GM18499 (cell line): ENCODE data around the gene JCHAIN.
"Not testable (repeated sequence)": the region's sequence is repeated elsewhere in the genome, so short reads cannot be mapped to it uniquely, and the experiment has no call there.

Experiments used
- ATAC-seq: cut with Tn5 transposase; IDR thresholded peaks from one replicate; pipeline ENCODE4 v1.9.1; 2021; ENCODE audit warnings: moderate number of reproducible peaks; ENCODE audit not compliant: insufficient read depth, unreplicated experiment

JCHAIN gene

GRCh38 chr4:70666369-70666768 lies at the start of gene JCHAIN:
Gene JCHAIN, minus strand, starts transcription at chr4:70666508. Its CDS starts 18 bp downstream, at chr4:70666490.
- peak; percentile 47 for ATAC-seq

DNA sequence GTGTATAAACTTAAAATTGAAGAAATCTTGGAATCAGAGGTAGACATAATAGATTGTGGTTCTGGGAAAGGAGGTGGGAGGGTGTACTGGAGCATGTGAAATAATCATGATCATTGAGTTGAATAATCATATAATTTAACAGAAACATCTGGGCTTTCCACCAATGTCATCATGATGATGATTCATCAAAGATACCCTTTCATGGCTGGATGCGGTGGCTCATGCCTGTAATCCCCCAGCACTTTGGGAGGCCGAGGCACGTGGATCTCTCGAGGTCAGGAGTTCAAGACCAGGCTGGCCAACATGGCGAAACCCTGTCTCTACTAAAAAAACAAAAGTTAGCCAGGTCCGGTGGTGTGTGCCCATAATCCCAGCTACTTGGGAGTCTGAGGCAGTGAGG lies 48.8 kb upstream of the JCHAIN start:
- peak; percentile 4 for ATAC-seq

- ATAC-seq: peak; percentile 45
Measured at GRCh38 chr4:70714079-70714887, 48.0 kb upstream of the JCHAIN start.

DNA sequence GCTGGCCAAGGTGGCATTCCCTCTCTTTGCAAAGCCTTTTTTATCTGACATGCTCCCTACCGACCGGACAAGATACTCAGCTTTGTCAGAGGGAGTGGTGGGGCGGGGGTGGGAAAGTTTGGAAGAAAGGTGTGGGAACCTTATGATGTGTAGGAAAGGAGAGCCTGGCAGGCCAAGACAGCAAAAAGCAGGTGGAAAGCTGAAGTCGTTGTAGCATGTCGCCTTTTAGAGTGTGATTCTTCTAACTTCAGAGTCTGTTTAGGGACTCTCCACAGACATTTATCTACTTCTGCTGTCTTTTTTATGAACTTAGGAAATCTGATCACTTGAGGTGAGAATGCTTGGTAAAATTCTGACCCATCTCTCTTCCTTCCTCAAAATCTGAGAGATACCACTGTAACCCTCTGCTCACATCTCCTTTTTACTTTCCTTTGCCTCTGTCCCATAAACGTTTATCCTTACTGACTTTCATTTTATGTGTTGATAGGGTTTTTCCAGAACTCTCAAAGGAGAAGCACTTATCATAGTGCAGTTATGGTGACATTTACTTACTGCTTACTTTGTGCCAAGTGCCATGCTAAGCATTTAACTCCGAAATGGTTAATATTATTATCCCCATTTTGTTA lies 47.3 kb upstream of the JCHAIN start:
- no peak for ATAC-seq

GRCh38 chr4:70712604-70713452 lies 46.5 kb upstream of the JCHAIN start:
- ATAC-seq: no peak

DNA sequence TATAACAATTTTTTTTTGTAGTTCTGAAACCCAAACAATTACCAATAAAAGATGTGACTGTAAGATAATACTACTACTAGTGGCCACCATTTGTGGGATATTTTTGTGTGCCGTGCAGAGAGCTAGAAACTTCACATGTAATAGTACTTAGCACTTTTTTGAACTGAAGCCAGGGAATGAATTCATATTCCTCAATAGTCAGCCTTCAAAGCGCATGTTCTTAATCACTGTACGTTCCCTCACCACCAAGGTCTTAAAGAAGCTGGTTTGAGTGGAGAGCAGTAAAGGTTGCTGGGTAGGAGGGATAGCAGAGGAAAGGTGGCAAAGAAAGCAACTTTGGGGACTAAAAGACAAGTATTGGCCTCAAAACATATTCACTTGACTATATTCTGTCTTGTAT lies 45.8 kb upstream of the JCHAIN start:
- ATAC-seq: no peak

DNA sequence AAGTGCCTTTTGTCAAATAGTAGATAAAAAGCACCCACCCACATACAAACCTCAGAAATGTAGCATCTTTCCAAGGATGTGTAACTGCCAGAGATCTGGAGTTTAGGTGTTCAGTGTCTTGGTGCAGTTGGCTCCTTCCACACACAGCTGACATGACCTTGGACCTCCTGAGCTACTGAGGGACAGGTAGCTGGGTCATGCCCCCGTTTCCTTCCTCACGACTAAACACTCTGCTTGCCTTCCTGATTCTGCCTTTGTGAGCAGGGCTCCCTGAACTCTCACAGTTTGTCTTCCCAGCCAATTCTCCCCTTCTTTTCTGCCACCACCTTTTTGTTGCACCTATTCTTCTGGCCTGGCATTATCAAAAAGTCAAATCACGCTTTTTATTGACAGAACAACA lies 45.3 kb upstream of the JCHAIN start:
- no peak for ATAC-seq

DNA sequence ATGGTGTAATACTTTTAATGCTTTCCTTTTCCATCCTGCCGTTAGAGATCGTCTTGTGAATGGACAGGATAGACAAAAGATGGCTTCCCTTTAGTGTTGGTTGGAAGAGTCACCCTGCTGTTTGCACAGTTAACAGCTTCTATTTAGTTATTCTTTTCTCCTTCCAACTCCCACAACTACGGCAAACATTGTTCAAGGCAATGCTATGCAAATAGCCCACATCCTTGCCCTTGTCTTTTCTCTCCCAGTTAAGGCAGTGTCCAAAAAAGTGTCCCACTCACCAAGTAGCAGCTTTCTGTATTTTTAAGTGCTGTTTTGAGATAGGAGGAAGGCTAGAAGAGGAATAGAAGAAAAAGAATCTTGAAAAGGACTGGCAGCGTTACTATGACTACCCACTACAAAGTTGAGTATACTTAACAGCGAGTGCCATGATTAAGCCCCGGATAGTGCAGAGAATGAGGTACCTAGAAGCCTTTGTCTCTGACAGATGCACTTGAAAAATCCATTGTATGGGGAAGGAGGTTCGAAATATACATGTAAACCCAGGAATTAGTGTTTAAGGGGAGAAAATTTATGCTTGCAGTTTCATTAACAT lies 43.4 kb upstream of the JCHAIN start:
- no peak for ATAC-seq

- ATAC-seq: no peak
Measured at GRCh38 chr4:70706516-70706915, 40.2 kb upstream of the JCHAIN start.

- no peak for ATAC-seq
Measured at GRCh38 chr4:70706044-70706461, 39.7 kb upstream of the JCHAIN start.

DNA sequence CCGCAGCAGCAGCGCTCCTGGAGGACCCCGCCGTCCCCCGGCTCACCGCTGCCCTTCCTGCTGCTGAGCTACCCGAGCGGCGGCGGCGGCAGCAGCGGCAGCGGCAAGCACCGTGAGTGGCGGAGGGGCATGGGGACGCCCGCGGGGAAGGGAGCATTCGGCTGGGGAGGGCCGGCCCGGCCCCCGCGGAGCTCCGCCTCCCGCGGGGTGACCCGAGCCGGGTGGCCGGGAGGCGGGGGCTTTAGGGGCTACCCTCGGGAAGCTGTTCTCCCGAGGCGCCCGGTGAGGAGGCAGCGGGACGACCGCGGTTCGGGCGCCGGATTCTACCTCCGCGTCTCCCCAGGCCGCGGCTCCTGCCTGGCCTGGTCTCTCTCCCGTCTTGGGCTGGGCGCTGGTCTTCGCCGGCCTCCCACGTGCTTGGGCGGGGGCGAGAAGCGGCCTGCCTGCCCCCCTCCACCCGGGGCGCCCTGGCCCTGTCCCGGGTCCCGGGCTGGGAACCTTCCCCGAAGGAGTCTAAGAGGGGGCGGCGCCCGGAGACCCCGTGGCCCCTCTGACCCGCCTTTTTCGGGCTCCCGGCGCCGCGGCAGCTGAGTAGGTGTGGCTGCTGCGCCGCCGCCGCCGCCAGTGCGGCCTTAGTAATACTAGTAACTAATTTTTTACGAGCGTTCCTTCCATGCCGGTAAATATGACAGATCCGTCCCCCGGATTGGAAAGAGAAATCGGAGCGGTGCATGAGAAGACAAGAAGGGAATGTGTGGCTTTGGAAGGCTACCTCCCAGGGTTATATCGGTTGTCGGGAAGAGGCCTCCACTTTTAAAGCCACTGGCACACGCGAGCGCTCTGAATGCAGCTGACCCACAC lies 39.1 kb upstream of the JCHAIN start:
- ATAC-seq: peak; percentile 32

DNA sequence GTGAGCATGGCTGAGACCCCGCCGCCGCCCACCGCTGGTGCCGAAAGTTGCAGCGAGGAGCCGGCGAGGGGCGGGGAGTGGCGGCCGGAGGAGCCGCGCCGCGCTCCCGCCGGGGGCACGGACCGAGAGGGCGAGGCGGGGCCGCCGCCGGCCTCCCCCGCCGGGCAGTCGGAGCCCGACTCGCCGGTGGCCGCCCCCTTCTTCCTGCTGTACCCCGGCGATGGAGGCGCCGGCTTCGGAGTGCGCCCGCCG lies 38.5 kb upstream of the JCHAIN start:
- peak; percentile 27 for ATAC-seq

- peak; percentile 27 for ATAC-seq
Measured at GRCh38 chr4:70704215-70704930, 38.1 kb upstream of the JCHAIN start.

- ATAC-seq: no peak
Measured at GRCh38 chr4:70703619-70704214, 37.4 kb upstream of the JCHAIN start.

DNA sequence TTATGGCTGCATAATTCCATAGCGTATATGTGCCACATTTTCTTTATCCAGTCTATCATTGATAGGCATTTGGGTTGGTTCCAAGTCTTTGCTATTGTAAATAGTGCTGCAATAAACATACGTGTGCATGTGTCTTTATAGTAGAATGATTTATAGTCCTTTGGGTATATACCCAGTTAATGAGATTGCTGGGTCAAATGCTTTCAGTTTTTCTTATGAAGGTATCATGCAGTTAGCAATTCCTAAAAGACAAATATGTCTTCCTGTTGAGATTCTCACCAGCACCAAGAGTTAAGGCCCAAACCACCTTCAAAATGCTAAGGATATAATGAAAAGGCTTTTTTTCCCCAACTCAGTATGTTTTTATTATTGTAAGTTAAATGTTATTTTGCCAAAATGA lies 36.3 kb upstream of the JCHAIN start:
- ATAC-seq: not testable (repeated sequence)

GRCh38 chr4:70701271-70701670 lies 35.0 kb upstream of the JCHAIN start:
- ATAC-seq: no peak

DNA sequence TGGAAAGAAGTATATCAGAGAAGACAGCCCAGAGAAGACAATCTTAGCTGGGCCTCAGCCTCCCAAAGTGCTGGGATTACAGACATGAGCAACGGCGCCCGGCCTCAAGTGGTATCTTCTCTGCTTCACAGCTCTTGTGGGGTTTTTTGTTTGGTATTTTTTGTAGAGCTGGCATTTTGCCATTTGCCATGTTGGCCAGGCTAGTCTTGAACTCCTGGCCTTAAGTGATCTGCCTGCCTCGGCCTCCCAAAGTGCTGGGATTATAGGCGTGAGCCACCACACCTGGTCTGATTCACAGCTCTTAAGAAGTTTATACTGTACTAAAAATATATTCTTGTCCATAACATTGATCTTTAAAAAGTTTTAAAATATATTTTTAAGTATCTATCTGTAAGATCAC lies 34.4 kb upstream of the JCHAIN start:
- ATAC-seq: no peak

DNA sequence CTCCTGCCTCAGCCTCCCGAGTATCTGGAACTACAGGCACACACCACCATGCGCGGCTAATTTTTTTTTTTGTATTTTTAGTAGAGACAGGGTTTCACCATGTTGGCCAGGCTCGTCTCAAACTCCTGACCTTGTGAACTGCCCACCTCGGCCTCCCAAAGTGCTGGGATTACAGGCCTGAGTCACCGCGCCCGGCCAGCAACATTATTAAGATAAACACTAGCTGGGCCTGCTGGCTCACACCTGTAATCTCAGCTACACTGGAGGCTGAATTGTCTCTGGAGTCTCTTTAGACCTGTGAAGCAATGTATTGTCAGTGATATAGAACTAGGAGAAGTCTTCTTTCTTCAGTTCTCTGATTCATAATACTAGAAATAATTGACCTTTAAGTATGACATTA lies 32.1 kb upstream of the JCHAIN start:
- not testable (repeated sequence) for ATAC-seq

DNA sequence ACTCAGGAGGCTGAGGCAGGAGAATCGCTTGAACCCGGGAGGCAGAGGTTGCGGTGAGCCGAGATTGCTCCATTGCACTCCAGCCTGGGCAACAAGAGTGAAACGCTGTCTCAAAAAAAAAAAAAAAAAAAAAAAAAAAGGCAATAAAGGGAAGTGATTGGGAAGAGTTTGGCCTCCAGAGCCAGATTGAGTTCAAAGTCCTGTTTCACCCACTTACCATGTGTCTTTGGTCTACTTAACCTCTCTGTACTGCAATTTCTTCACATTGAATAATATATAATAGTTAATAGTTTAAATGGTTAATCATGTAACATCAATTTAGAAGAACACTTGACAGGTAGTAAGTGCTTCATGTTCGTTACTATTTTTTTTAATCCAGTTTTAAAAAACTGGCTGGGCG lies 28.3 kb upstream of the JCHAIN start:
- not testable (repeated sequence) for ATAC-seq
